Tibial nerve (tissue), 4 donors: ENCODE data around the gene ALPK3.

Source experiments
- EP300 ChIP-seq, 2 donors: sonication (generic); formaldehyde crosslinking; IDR thresholded peaks; one replicate each; pipeline ENCODE4 v1.6.1; 2017; ENCODE audit warnings: antibody characterized with exemption in 2 of 2, mild to moderate bottlenecking in 1 of 2
- POLR2A ChIP-seq, 2 donors: fragments of 450-650 bp; IDR thresholded peaks; one replicate each; pipeline ENCODE4 v1.6.1; 2017; ENCODE audit warnings: antibody characterized with exemption in 2 of 2, mild to moderate bottlenecking in 2 of 2, moderate library complexity in 2 of 2
- TF ChIP-seq, protein P1 (sequence below), 5 experiments: fragments of 200-600 bp in 3 of 5; fragments of 450-650 bp in 2 of 5; sonication (generic) in 3 of 5; IDR thresholded peaks; one replicate each; pipeline ENCODE4 v1.5.1; 2016 to 2019; ENCODE audit warnings: antibody characterized with exemption in 5 of 5, mild to moderate bottlenecking in 3 of 5, moderate library complexity in 2 of 5

DNA sequence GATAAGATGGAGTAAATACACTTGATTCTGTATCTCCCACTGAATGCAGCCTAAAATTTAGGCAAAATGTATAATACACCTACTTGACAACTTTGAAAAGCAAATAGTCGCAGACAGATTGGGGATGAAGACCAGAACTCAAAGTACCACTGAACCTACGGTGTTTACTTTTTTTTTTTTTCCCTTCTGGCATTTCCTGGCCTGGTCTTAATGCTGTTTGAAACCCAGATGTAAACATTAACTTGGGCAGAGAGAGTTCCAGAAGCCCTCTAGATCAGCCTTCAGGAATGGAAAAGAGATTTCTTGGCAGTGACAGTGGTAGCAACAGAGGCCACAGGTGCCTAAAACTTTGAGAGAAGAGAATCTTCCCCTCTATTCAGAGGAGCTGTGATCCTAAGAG, 27.8 kb downstream of the ALPK3 start:
- TF ChIP-seq POLR2A (IDR thresholded peaks at IDR 0.05) (no peak), EP300 (IDR thresholded peaks at IDR 0.05) (no peak)
- TF ChIP-seq, protein P1, sequence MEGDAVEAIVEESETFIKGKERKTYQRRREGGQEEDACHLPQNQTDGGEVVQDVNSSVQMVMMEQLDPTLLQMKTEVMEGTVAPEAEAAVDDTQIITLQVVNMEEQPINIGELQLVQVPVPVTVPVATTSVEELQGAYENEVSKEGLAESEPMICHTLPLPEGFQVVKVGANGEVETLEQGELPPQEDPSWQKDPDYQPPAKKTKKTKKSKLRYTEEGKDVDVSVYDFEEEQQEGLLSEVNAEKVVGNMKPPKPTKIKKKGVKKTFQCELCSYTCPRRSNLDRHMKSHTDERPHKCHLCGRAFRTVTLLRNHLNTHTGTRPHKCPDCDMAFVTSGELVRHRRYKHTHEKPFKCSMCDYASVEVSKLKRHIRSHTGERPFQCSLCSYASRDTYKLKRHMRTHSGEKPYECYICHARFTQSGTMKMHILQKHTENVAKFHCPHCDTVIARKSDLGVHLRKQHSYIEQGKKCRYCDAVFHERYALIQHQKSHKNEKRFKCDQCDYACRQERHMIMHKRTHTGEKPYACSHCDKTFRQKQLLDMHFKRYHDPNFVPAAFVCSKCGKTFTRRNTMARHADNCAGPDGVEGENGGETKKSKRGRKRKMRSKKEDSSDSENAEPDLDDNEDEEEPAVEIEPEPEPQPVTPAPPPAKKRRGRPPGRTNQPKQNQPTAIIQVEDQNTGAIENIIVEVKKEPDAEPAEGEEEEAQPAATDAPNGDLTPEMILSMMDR (IDR thresholded peaks at IDR 0.05), result no peak
